Activated T-cell treated with anti-CD3 and anti-CD28 coated beads, Interleukin-2, amount 50 U/mL, for 72 hours (primary cell): ENCODE results near the gene BDKRB2. TPM values are rescaled to one million over a fixed set of nuclear protein-coding genes. Genes with fewer than 3 reads are reported as not detected.

Experiments
- ATAC-seq, 2 donors: fragments of 150-1000 bp; cut with Tn5 transposase; replicated peaks in 1 of 2; 2 replicates each; pipeline ENCODE4 v1.10.0; 2021; ENCODE audit warnings: moderate library complexity in 2 of 2, mild to moderate bottlenecking in 1 of 2
- DNase-seq, 2 donors: peaks; one replicate each; pipeline ENCODE4 v3.0.0; 2021 to 2022; ENCODE audit warnings: mixed read lengths in 1 of 2
- H3K27ac Mint-ChIP-seq: one replicate; pipeline ENCODE4 v1.8.0; 2022; ENCODE audit warnings: mild to moderate bottlenecking, moderate library complexity, mixed read lengths
- H3K27me3 Mint-ChIP-seq: one replicate; pipeline ENCODE4 v1.8.0; 2022; ENCODE audit warnings: low read depth, mixed read lengths
- H3K36me3 Mint-ChIP-seq, 2 donors: one replicate each; pipeline ENCODE4 v1.8.0; 2022; ENCODE audit warnings: mixed read lengths in 2 of 2, mild to moderate bottlenecking in 1 of 2; ENCODE audit not compliant: insufficient read depth in 2 of 2
- H3K4me1 Mint-ChIP-seq: one replicate; pipeline ENCODE4 v1.8.0; 2022; ENCODE audit warnings: low read depth, mixed read lengths
- H3K4me3 Mint-ChIP-seq, 2 donors: one replicate each; pipeline ENCODE4 v1.8.0; 2022; ENCODE audit warnings: mild to moderate bottlenecking in 2 of 2, mixed read lengths in 2 of 2, moderate library complexity in 2 of 2
- H3K9me3 Mint-ChIP-seq, 2 donors: one replicate each; pipeline ENCODE4 v1.8.0; 2022; ENCODE audit warnings: mixed read lengths in 2 of 2
- total RNA-seq, 2 donors: library from RNA; stranded (reverse); gene quantifications; one replicate each; pipeline ENCODE4 v1.2.3, GENCODE V29; 2022

BDKRB2 gene
- total RNA-seq, 2 donors from 2014 or later: not detected

GRCh38 chr14:96212140-96212539 is 7.5 kb downstream of the BDKRB2 start:
- H3K36me3 Mint-ChIP-seq: no peaks in the 10 kb centered on the region
- H3K9me3 Mint-ChIP-seq: peaks cover 3 to 4% of the 10 kb centered on the region in 2 donors
- H3K27ac Mint-ChIP-seq: no peak overlapping the region
- H3K4me3 Mint-ChIP-seq: no peak overlapping the region
- H3K4me1 Mint-ChIP-seq: no peaks in the 10 kb centered on the region
- DNase-seq (no peak), ATAC-seq (no peak)
- no peaks in the 10 kb centered on the region for H3K27me3 Mint-ChIP-seq

- H3K27ac Mint-ChIP-seq: no peak overlapping the region
- no peaks in the 10 kb centered on the region for H3K4me1 Mint-ChIP-seq
- ATAC-seq: no peak
Observed at GRCh38 chr14:96212896-96213295, 8.3 kb downstream of the BDKRB2 start.

GRCh38 chr14:96213871-96214465 is 9.3 kb downstream of the BDKRB2 start:
- no peak overlapping the region for H3K4me3 Mint-ChIP-seq
- ATAC-seq (no peak), DNase-seq (no peak)
- no peaks in the 10 kb centered on the region for H3K4me1 Mint-ChIP-seq
- no peak overlapping the region for H3K27ac Mint-ChIP-seq
- H3K9me3 Mint-ChIP-seq: peaks cover 3 to 4% of the 10 kb centered on the region in 2 donors
- no peaks in the 10 kb centered on the region for H3K27me3 Mint-ChIP-seq
- H3K36me3 Mint-ChIP-seq: no peaks in the 10 kb centered on the region

More at GRCh38 chr14:96212896-96213295, 8.3 kb downstream of the BDKRB2 start:
- H3K27me3 Mint-ChIP-seq: no peaks in the 10 kb centered on the region
- no peak for DNase-seq
- H3K9me3 Mint-ChIP-seq: peaks cover 3 to 4% of the 10 kb centered on the region in 2 donors
- no peaks in the 10 kb centered on the region for H3K36me3 Mint-ChIP-seq
- H3K4me3 Mint-ChIP-seq: no peak overlapping the region

DNA sequence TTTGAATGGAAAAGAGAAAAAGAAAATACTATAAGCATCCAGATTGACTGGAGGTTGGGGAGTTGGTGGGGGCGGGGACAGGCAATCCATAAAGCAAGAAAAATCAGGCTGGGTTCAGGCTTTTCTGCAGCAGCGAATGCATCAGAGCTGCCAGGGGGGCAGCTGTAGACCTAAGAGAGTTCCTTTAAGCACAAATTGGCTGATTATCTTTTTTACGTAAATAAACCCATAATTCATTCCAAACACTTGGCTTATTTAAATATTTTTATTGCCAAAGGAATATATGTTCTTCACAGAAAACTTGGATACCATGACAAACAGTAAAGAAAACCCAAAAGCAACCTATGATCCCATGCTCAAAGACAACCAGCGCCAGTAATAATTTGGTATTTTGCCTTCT is 10.2 kb downstream of the BDKRB2 start:
- H3K4me3 Mint-ChIP-seq: no peak overlapping the region
- H3K4me1 Mint-ChIP-seq: no peaks in the 10 kb centered on the region

GRCh38 chr14:96215452-96216244 is 11.0 kb downstream of the BDKRB2 start:
- no peak for ATAC-seq
- peaks cover 3 to 4% of the 10 kb centered on the region in 2 donors for H3K9me3 Mint-ChIP-seq
- H3K27ac Mint-ChIP-seq: no peak overlapping the region
- no peaks in the 10 kb centered on the region for H3K36me3 Mint-ChIP-seq
- no peaks in the 10 kb centered on the region for H3K27me3 Mint-ChIP-seq
- H3K4me1 Mint-ChIP-seq: no peaks in the 10 kb centered on the region
- no peak overlapping the region for H3K4me3 Mint-ChIP-seq
- no peak for DNase-seq

More for the DNA sequence above, 10.2 kb downstream of the BDKRB2 start:
- no peak for DNase-seq
- Mint-ChIP-seq H3K36me3 (no peaks in the 10 kb centered on the region), H3K27ac (no peak overlapping the region), H3K9me3 (peaks cover 3 to 4% of the 10 kb centered on the region in 2 donors), H3K27me3 (no peaks in the 10 kb centered on the region)
- ATAC-seq: no peak

- Mint-ChIP-seq H3K4me3 (no peak overlapping the region), H3K4me1 (no peaks in the 10 kb centered on the region), H3K27ac (no peak overlapping the region), H3K36me3 (no peaks in the 10 kb centered on the region), H3K9me3 (peaks cover 3 to 4% of the 10 kb centered on the region in 2 donors), H3K27me3 (no peaks in the 10 kb centered on the region)
- no peak for ATAC-seq
- no peak for DNase-seq
Observed at GRCh38 chr14:96216627-96217026, 12.0 kb downstream of the BDKRB2 start.

DNA sequence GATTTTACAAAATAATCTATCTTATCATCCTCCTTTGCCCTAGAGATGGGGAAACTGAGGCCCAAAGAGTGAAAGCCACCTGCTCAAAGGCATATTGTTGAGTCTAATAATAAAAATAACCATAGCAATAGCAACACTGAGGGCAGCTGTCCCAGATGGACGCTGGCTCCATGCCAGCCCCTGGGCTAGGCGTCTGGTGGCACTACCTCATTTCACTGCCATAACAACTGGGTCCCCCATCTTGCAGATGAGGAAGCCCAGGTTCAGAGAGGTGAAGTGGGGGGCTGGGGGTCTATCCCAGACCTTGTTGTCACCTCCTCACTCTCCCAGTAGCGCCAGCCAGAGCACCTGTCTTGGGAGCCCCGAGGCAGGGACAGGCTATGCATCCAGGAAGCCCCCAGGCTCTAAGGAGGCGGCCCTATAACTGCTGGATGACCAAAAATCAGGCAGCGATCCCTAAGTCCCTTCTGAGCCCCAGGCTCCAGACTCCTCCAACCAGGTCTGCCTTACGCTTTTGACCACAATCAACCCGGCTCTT is 12.8 kb downstream of the BDKRB2 start:
- Mint-ChIP-seq H3K36me3 (no peaks in the 10 kb centered on the region), H3K27ac (no peak overlapping the region), H3K4me1 (no peaks in the 10 kb centered on the region), H3K9me3 (peaks cover under 1 to 3% of the 10 kb centered on the region in 2 donors), H3K27me3 (no peaks in the 10 kb centered on the region), H3K4me3 (no peak overlapping the region)
- DNase-seq: no peak
- no peak for ATAC-seq

- Mint-ChIP-seq H3K9me3 (no peaks in the 10 kb centered on the region), H3K36me3 (no peaks in the 10 kb centered on the region), H3K27ac (no peak overlapping the region), H3K4me1 (no peaks in the 10 kb centered on the region), H3K4me3 (no peak overlapping the region), H3K27me3 (no peaks in the 10 kb centered on the region)
- ATAC-seq: no peak
- DNase-seq: no peak
Observed at GRCh38 chr14:96221109-96221650, 16.5 kb downstream of the BDKRB2 start.

GRCh38 chr14:96221841-96222240 is 17.2 kb downstream of the BDKRB2 start:
- Mint-ChIP-seq H3K9me3 (no peaks in the 10 kb centered on the region), H3K27me3 (no peaks in the 10 kb centered on the region), H3K4me3 (no peak overlapping the region), H3K36me3 (no peaks in the 10 kb centered on the region), H3K27ac (no peak overlapping the region), H3K4me1 (no peaks in the 10 kb centered on the region)
- ATAC-seq (no peak), DNase-seq (no peak)

DNA sequence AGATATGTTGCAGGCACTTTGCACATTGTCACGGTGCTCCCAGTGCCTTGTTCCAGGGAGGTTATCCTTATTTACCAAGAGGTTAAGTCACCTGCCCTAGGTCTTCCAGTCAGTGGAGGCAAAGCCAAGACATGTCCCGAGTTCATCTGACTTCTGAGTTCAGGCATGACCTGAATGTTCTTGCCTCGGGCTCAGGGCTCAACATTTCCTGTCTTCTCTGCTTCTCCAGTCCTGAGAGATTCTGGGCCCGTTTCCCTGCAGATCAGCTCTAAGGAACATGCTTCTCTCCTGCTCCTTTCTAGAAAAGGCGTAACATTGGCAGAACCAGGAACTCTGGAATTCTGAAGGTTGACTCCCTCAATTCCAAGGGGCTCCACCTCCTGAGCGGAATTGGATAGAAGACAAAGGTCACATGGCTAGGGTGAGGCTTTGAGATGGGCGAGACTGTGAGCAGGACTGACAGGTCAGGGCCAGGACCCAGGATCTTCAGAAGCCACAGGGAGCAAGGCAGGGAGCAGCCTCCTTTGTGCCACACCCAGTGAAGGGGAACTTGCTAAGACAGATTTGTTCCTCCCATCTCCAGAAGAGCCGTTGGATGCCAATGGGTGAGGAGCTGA is 19.9 kb downstream of the BDKRB2 start:
- ATAC-seq: no peak
- Mint-ChIP-seq H3K9me3 (no peaks in the 10 kb centered on the region), H3K27ac (no peak overlapping the region), H3K4me1 (no peaks in the 10 kb centered on the region), H3K27me3 (no peaks in the 10 kb centered on the region), H3K36me3 (no peaks in the 10 kb centered on the region), H3K4me3 (no peak overlapping the region)
- no peak for DNase-seq

DNA sequence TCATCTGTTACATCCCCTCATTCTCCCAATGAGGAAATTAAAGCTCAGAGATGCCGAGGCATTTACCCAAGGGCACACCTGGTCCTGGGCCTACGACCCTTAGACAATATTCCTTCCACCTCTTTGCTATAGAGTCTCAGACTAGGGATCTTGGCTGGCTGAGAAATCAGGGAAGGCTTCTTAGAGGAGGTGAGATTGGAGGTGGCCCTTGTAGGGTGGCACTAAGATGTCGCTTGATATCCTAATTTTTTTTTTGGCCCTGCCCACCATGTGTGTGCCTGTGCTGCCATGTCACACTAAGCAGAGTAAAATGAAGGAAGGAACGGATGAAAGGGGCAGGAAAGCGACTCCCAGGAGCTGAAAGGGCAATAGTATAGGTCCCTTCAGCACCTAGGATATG is 20.6 kb downstream of the BDKRB2 start:
- Mint-ChIP-seq H3K9me3 (no peaks in the 10 kb centered on the region), H3K27me3 (no peaks in the 10 kb centered on the region), H3K36me3 (no peaks in the 10 kb centered on the region), H3K27ac (no peak overlapping the region), H3K4me1 (no peaks in the 10 kb centered on the region), H3K4me3 (no peak overlapping the region)
- ATAC-seq (no peak), DNase-seq (no peak)

DNA sequence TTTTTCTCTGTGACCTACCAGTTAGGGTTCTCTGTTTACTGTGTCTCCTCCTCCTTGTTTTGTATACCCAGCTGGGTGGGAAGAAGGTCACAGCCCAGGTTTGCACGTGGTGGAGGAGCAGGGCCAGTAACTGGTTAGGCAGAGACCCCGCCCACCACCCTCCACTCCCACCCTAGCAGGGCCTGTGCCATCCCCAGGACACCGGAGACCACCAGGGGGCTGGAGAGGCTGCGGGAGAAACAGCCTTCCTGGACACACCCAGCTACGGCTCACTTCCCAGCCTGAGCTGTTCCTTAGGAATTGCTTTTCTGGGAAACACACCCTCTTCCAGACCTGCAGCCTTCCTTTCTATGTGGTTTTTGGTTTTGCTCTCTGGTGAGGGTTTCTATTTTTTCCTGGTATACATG is 21.1 kb downstream of the BDKRB2 start:
- no peak for DNase-seq
- Mint-ChIP-seq H3K9me3 (no peaks in the 10 kb centered on the region), H3K4me3 (no peak overlapping the region), H3K4me1 (no peaks in the 10 kb centered on the region), H3K27me3 (no peaks in the 10 kb centered on the region), H3K36me3 (no peaks in the 10 kb centered on the region), H3K27ac (no peak overlapping the region)
- no peak for ATAC-seq

DNA sequence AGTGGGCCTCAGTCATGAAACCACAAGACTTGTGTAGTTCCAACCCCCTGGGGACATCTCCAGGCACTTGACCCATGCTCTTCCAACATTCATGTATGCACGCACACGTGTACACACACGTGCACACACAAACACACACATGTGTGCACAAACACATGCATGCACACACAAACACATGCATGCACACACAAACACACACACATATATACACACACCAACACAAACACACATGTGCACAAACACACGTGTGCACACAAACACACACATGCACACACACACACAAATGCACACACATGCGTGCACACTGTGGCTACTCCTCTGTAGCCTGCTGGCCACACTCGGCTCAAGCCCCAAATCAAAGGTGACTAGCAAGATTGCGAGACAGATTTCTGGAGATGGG is 22.8 kb downstream of the BDKRB2 start:
- DNase-seq: no peak
- no peaks in the 10 kb centered on the region for H3K27me3 Mint-ChIP-seq
- H3K4me1 Mint-ChIP-seq: no peaks in the 10 kb centered on the region
- no peak for ATAC-seq
- H3K27ac Mint-ChIP-seq: no peak overlapping the region
- no peaks in the 10 kb centered on the region for H3K36me3 Mint-ChIP-seq
- H3K9me3 Mint-ChIP-seq: no peaks in the 10 kb centered on the region
- no peak overlapping the region for H3K4me3 Mint-ChIP-seq
